Stimulated activated CD8-positive, alpha-beta memory T cell treated with anti-CD3 and anti-CD28 coated beads, Interleukin-4, amount 100 ng/mL, for 48 hours (primary cell): ENCODE results near the gene CACNB4.
"Not testable (repeated sequence)": the region's sequence is repeated elsewhere in the genome, so short reads cannot be mapped to it uniquely, and the experiment has no call there.

Experiments
- DNase-seq: peaks from one replicate; pipeline ENCODE4 v3.0.0-alpha.2; 2020

Gene CACNB4

DNA sequence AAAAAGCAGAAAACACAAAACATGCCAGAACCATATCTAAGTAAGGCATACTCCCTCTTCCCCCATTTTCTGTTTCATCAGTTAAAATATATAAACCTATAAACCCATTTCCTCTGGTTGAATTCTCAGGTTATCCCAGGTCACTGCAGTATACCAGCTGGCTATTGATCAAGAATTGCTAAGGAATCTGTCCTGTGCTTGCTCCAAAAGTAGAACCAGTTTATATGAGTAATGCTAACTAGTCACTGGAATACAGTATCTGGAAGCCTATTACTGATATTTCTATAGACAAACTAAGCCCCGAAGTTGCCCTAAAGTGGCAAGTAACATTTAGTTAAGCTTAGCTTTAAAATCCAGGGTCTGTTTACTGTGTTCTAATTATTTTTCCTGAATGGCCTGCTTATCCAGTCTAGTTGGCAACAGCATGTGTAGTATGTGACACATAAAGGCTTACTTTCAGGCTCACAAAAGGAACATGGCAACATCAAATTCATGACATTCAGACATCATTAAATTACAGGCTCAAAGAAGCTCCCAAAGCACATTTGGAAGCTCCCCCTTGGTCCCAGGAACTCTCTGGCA is 167.7 kb downstream of the CACNB4 start:
- DNase-seq: no peak

DNA sequence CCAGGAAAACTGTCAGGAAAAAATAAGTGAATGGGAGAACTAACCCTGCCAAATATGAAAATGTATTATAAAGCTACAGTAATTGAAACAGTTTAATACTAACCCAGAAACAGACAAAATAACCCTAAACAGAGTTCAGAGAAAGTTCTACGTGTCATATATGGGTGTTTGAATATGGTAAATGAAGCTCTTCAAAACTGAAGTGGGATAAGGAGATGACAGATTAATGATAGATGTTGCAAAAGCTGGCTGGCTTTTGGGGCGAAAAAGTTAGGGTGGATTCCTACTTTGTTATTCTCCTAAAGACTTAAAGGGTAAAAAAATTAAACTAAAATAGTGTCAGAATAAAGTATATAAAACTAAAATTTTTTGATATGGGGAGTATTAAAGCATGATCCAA is 168.8 kb downstream of the CACNB4 start:
- no peak for DNase-seq

DNA sequence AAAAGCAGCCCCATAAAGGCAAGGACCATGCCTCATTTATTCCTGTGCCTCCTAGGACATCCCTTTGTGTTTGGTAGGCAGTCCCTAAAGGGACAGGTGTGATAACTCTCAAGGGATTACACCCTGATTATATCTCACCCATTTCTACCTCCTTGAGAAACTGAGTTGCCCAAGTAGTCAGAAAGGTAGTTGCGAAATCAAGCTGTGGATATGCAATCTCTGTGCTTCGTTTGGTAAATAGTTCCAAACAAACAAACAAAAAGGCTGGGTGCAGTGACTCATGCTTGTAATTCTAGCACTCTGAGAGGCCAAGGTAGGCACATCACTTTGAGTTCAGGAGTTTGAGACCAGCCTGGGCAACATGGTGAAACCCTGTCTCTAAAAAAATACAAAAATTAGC is 170.5 kb downstream of the CACNB4 start:
- no peak for DNase-seq

DNA sequence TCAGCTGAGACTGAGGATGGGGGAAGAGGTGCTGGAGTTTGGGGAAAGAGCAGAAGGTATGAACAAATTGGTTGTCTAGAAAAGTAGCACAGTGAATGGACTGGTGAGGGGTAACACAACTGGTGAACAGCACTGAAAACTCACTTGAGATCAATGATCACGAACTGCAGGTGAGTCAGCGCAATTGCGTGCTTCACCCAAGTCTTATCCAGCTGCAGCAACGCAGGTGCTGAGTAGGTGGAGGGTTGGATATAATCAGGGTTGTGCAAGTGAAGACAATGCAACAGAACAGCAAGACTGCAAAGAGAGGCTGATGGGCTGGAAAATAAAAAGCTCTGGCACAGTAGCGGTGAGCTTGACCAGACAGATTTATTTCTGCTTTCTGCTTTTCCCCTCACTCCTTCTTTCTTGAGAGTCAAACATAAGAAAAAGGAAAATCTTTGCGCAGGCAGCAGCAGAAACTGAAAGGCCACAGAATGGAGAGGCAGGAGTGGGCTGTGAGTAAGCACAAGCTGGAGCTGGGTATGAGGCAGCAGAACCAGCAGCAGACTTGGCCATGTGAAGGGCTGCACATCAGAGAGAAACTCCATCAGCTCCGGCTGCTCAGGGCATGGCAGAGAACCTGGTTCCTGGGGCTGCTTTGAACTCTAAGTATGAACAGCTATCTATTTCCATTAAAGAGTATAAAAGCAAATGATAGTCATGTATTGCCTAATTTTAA is 171.2 kb downstream of the CACNB4 start:
- no peak for DNase-seq

DNA sequence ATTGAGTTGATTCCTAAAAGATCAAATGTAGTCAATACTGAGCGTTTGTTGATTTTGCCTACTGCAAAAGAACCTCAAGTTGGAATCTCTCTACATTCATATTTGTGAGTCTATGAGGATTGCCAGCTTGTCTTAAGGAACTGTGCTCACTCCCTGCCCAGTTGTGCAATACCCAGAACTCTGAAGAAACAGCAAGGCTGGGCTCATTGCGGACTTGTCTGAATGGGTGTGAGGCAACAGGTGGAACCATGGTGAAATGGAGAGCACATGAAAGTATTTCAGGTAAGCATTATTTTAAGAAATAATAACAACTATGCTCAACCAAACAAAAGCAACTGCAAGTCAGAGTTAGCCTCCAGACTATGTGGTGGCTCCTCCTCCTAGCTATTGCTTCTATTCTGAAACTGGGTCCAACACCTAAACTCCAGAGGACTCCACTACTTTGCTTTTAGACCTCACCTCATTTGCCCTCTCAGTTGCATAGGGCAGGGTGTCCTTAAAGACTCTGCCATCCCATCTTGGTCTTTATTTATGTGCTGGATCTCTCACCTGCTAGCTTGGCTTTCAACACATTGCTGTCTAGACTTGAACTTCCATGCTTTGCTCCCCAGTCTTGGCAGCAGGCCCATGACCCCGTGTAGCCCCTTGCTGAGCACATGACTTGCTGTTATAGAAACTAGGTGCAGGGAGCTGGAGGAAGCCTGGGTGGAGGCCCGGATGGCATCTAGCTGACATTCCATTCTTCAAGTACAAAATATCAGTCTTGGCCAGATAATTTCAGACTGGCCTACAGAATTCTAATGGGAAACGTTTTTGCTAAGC is 175.8 kb downstream of the CACNB4 start:
- no peak for DNase-seq

DNA sequence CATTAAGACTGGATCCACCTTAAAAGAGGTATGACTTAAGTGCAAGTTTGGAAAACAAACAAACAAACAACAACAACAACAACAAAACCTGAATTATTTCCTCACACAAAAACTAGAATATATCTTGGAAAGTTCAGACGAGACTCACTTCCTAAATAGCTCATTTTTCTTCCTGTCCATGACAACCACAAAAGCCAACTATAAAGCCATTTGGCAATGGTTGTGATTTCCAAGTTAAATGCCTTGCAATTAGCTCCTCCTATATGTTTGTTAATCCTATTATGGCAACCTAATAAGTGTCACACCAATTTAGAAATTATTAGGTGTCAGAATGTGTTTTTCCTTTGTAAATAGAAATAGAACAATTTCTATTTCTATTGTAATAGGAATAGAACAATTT is 179.1 kb downstream of the CACNB4 start:
- no peak for DNase-seq

DNA sequence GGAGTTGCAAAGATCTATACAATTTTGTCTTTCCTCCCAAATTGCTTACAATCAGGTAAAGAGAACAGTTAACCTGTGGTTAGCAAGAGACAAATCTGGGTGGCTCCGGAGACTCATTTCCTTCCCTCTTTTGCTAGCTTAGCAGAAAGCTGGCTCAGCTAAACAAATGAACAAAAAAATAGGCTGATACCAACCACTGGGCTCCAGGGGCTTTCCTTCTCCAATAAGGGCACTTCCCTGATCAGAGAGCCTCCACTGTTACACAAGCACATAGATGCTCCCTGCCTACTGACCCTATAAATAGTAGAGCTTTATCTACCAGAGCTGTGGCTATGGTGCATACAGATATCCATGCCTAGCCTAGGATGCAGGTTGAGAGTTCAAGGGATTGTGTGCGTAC is 180.5 kb downstream of the CACNB4 start:
- no peak for DNase-seq

DNA sequence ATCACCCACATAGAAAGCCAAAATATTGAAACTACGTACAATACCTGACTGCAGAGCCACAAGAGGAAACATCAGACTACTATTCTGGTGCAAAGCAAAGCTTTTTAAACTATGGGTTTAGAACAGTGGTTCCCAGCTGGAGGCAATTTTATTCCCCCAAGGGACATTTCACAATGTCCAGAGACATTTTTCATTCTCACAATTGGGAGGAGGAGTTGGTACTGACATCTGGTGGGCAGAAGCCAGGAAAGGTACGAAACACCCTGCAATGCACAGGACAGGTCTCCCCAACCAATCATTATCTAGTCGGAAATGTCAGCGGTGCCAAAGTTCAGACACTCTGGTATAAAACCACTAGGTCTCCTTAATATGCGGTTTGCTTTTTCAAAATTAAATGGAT is 182.2 kb downstream of the CACNB4 start:
- DNase-seq: no peak

DNA sequence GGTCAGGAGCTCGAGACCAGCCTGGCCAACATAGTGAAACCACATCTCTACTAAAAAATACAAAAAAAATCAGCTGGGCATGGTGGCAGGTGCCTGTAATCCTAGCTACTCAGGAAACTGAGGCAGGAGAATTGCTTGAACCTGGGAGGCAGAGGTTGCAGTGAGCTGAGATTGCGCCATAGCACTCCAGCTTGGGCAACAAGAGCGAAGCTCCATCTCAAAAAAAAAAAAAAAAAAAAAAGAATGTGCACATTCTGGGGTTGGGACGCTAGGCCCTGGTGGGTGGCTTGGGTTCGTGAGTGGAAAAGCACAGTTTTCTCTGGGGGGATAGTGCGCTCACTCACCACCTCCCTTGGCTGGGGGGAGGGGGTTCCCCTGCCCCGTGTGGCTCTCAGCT is 183.2 kb downstream of the CACNB4 start:
- DNase-seq: not testable (repeated sequence)

DNA sequence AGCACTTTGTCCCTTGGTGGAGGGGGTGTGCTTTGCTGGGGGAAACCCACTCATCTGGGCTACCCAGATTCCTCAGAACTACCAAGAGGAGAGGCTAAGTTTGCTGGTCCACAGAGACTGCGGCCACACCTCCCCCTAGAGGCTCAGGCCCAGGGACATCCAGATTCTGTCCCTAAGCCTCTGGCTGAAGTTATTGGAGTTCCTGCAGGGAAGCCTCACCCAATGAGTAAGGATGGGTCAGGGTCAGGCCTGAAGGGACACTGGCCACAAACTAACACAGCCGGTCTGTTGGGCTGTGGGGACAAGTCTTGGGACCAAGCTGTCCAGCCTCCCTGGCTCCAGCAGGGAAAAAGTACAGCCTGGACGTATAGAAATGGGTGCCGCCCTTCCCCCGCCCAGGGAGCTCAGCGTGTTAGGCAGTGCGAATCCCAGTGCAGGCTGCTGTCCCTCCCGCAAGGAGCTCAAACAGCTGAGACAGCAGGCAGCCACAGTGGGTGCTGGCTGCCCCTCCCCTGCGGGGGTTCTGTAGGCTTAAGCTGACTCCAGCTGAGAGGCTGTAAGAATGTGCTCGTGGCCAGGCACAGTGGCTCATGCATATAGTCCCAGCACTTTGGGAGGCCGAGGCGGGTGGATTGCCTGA is 183.7 kb downstream of the CACNB4 start:
- no peak for DNase-seq

DNA sequence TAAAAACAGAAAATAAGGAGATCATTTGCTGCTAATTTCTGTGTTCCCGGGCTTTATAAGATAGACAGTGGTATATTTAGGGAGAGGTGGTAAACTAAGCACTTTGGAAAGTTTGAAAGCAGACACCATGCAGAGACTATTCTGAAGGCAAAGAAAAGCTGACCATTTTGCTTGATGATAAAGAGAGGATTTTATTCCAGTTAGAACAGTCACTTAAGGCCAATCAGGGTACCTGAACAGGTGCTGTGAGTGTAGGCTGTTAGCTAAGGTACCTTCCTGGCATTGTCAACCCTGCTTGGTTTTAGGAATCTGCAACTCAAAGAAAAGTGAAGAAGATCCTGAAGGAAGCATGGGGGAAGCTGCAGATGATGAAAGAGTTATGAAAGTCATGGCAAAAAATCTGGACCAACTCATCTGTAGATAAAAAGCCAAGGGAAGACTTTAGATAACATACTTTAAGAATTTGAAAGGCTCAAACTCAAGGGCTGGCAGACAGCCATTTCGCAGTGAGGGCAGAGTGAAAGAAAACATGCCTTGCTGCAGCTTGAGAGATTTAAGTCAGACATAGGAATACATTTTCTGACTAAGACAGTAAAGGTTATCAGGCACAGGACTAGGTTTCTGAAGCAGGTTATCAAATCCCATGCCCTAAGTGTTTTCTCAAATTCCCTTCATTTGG is 190.5 kb downstream of the CACNB4 start:
- DNase-seq: no peak

DNA sequence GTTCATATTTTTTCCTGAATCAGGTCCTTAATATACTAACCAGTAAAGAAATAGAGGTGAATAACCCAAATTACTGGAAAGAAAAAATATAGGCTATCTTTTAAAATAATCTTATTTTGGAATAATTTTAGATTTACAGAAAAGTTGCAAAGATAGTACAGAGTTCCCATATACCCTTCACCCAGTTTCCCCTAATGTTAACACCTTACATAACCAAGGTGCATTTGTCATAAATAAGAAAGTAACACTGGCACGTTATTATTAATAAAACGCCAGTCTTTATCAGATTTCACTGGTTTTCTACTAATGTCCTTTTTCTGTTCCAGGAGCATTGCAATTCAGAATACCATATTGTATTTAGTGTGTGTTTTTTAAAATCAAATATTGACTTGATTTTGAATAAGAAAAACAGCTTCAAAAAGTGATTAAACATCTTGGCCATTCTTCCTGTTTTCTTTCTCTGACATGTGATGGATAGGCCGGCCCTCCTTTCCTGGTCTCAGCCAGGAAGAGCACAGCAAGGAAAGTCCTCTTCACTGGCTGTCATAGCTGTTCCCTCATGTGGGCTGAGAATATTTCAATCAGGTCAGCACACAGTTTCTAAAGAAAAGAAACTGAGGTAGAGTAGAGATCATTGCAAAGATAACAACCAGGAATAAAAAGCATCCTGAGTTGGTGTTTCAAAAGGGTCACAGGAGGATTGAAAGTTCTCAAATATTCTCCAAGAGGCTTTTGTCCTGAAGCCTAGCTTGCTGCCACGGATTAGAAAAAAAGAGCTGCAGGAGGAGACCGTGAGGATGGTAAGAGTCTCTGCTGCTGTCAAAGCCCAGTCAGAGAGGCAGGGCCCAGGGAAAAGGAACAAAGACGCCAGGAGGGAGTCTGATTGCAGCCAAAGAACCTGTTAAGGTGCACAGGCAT is 191.3 kb downstream of the CACNB4 start:
- DNase-seq: no peak

DNA sequence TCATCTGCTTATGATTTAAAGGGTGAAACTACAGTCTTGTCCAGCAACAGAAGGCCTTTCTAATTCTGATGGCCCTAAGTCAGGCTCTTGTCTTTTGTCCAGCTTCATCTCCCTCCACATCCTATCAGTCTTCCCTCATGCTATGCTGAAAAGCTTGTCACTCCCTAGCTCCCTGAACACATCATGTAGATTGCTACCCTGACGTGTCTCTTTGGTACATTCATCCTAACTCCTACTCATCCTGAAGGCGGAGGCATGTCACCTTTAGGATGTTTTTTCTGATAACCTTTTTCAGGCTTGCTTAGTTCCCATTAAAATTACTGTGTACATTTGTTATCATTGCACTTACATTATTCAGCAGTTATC is 192.2 kb downstream of the CACNB4 start:
- DNase-seq: no peak

DNA sequence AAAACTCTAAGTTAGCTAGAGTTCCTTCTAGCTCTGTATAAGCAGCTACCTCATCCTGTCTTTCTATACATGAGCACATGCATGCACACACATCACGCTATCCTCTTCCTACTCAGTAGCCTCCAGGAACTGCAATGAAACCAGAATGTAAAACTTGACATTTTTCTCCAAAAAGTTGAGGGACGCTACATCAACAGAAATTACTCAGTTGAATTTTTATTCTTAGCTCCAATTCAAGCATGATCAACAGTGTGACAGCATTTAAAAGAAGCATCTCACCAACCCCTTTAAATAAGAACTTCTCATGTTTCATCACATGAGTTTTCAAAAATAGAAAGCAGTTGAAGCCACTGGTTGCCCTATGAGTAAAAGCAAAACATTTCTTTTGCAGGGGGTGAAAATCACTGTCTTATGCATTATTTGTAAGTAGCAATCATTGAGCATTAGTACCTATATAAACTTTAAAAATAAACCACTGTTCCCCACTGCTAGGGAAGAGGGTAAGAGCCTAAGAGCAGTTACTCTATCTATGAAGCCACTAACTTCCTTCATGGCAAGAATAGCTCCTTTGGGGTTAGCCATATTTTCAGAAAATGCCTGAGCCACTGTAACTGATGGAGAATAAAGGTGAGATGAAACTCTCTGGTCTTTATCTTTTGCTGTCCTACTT is 192.7 kb downstream of the CACNB4 start:
- DNase-seq: no peak

DNA sequence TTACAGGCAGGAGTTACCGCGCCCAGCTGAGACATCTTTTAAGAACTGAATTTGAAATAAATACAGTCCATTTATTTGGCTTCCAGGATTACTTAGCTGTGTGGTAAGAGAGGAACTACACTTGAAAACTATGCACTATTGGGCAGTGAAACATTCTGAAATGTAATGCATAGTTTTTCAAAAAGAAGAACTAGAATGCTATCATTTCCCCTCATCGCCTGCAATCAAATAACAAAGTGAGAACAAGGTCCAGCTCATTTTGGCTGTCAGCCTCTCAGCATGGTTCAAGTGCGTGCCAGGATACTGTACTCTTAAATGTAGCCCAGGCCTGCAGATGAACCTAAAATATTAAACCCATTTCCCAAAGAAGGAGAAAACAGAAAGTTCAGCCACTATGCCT is 194.0 kb downstream of the CACNB4 start:
- DNase-seq: no peak

DNA sequence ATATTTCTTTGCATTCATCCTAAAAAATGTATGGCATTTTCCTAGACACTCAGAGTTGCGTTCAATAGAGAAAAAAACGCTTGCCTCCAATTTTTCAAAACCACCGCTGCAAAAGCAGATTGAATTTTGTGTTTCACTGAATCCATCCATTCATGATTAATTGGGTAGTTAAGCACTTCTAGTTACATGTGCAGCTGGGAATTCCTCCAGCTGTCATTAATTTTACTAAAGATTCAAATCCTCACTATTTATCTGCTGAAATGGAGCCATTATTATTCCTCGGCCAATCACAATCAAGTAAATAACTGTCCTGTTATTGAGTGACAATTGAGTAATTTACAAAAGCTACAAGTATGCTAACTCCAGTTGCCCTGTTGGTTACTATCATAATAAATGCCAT is 194.8 kb downstream of the CACNB4 start:
- DNase-seq: no peak

DNA sequence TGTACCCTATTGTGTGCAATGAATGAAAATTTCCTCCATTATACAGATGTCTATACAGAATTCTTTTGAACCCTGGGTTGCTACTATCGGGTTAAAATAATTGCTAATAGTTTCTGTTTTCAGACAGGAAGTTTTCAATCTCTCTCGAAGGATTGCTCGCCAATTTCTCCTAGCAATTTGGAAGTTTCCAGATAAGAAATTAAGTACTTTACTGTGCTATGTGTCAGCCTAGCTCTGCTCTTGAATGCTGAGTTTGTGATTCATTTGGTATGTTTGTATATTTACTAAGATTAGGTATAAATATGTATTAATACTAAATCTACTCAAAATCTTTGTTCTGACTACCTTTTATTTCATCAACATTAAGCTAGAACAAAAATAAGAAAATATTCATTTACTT is 196.0 kb downstream of the CACNB4 start:
- no peak for DNase-seq

DNA sequence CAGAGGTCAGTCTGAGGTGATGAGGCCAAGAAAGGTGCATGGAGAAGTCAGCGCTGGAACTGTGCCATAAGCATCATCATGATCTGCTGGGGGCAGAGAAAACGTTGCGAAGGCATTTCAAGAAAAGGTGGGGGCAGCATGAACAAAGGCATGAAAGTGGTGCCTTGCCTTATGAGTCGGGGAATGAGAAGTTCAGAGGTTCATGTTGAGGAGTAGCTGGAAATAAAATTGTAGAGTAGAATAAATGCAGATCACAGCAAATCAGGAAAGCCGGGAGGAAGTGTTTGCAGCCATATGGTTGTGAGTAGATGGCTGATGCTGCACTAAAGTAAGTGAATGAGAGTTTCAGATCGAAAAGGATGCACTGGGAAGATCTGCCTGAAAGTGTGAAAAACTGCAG is 198.5 kb downstream of the CACNB4 start:
- DNase-seq: no peak

DNA sequence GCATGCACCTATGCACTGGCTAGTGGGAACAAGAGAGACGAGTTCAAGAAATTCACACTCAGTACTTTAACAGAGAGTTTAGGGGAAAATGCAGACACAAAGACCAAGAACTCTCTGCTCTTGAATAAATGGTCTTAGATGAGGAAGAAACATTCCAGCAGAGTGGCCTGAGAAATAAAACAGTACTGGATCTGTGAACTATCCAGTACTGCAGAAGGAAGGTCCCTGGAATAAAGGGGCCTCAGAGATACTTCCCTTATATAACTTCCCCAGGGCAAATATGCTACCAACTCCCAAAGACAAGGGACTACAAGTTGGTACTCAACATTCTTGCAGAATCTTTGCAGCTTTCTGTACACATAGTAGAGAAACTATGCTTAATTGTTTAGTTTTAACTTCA is 199.7 kb downstream of the CACNB4 start:
- DNase-seq: no peak

DNA sequence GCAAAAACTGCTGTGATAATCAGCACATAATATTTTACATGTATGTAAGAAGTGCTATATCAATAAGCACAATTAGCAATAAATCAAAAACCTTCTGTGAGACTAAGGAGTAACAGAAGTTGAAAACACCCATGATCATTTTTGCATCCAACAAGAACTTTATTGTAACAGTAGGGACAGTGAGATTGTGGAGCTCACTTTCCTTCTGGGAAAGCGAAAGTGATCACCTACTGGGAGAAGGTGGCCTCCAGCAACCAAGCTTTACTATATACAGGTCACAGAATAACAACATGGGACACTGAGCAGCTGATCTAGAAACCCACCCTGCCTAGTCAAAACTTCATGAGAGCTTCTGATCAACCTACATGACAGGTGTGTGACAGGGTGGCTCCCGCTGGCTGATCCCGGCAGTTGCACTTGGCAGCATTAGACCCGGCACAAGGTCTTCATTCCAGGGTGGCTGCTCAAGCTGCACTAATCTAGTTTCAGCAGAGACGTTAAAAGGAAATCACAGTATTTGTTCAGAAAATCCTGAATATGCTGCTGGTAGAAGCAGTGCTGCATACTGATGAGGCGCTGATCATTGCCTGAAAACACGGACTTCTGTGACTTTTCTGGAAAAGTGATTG is 207.2 kb downstream of the CACNB4 start:
- DNase-seq: no peak

DNA sequence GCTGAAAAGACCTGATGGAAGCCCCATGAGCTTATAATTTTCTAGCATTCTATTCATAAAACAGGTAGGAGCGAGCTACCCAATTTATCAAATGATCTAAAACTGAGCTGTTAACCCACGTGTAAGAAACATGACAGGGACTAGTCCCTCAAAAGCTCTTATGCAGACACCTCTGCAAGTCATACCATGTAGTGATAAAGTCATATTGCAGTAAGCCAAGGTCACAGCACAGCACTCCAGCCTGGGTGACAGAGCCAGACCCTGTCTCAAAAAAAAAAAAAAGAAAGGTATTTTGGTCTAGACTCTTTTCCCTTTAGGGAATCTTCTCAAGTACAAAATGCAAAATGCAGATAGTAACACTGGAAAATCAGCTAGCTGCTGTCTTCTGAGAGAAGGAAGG is 211.7 kb downstream of the CACNB4 start:
- no peak for DNase-seq
